HCT116 (cell line): ENCODE measurements around the gene TNFSF11. TPM values are rescaled to one million over a fixed set of nuclear protein-coding genes. Genes with fewer than 3 reads are reported as not detected.

Experiments used
- ATAC-seq: fragments of 200-7000 bp; cut with Tn5 transposase; 2 replicates; pipeline ENCODE4 v1.9.1; 2020; ENCODE audit warnings: mild to moderate bottlenecking, moderate library complexity
- BruUV-seq: library from RNA; stranded (reverse); fragments of 400-500 nt; replicated peaks from 2 replicates; lab custom pipeline; 2021; lab: Mats Ljungman, UMichigan
- CTCF ChIA-PET: fragments of 300-600 bp; sonication (Branson Sonifier 250); formaldehyde crosslinking; loops from one replicate; lab custom pipeline; 2021; ENCODE audit warnings: antibody characterized with exemption; lab: Charles Lee
- POLR2A ChIA-PET: fragments of 300-600, 350-600 bp; sonication (Branson Sonifier 250); formaldehyde crosslinking; loops from one replicate; lab custom pipeline; 2021; ENCODE audit warnings: antibody characterized with exemption; lab: Charles Lee
- RAD21 ChIA-PET, 2 experiments: fragments of 300-600 bp; sonication (Branson Sonifier 250); formaldehyde crosslinking; loops; one replicate each; lab custom pipeline; 2023; ENCODE audit warnings: low total read pairs in 2 of 2; ENCODE audit not compliant: uncharacterized antibody in 2 of 2, unreplicated experiment in 2 of 2, low non-redundant PET in 1 of 2; lab: Charles Lee
- DNase-seq: peaks from one replicate; pipeline ENCODE4 v3.0.0-alpha.2; 2010; ENCODE audit warnings: low read depth, low spot score
- H2AFZ ChIP-seq: fragments of 200-600 bp; shearing (Covaris generic), sonication (generic); 2 replicates; pipeline ENCODE4 v1.6.1; 2017; ENCODE audit warnings: low read depth, mixed run types, mixed read lengths, antibody characterized with exemption, low read length; ENCODE audit not compliant: poor library complexity, severe bottlenecking
- H3K27ac ChIP-seq: 2 replicates; pipeline ENCODE4 v1.5.1; 2012; ENCODE audit warnings: low read depth, low read length
- H3K27me3 ChIP-seq: fragments of 200-600 bp; sonication (generic); 2 replicates; pipeline ENCODE4 v1.6.1; 2016; ENCODE audit warnings: mixed run types, low read length, mixed read lengths; ENCODE audit not compliant: insufficient read depth
- H3K36me3 ChIP-seq, 2 experiments: fragments of 200-500 bp in 1 of 2; fragments of 200-600 bp in 1 of 2; sonication (Bioruptor generic) in 1 of 2; sonication (generic) in 1 of 2; 2 replicates each; pipeline versions ENCODE4 v1.5.1 to v1.6.1; 2014 to 2016; ENCODE audit warnings: low read length in 2 of 2, inconsistent platforms in 1 of 2, mixed read lengths in 1 of 2, mixed run types in 1 of 2; ENCODE audit not compliant: insufficient read depth in 2 of 2, control insufficient read depth in 1 of 2
- H3K4me1 ChIP-seq, 2 experiments: fragments of 200-600 bp in 1 of 2; sonication (generic) in 1 of 2; 2 replicates each; pipeline versions ENCODE4 v1.5.1 to v1.6.1; 2012 to 2017; ENCODE audit warnings: low read length in 2 of 2, inconsistent platforms in 1 of 2, mild to moderate bottlenecking in 1 of 2, mixed read lengths in 1 of 2, mixed run types in 1 of 2, moderate library complexity in 1 of 2; ENCODE audit not compliant: insufficient read depth in 2 of 2, control insufficient read depth in 1 of 2
- H3K4me2 ChIP-seq: fragments of 200-600 bp; sonication (generic); 2 replicates; pipeline ENCODE4 v1.6.1; 2017; ENCODE audit warnings: mixed run types, low read length, mixed read lengths
- H3K4me3 ChIP-seq, 2 experiments: fragments of 200-600 bp in 1 of 2; sonication (generic) in 1 of 2; replicated peaks in 1 of 2; 2 replicates each; pipeline ENCODE4 v1.5.1; 2011 to 2016; ENCODE audit warnings: low read length in 2 of 2, control low read depth in 1 of 2, low read depth in 1 of 2, mild to moderate bottlenecking in 1 of 2, mixed read lengths in 1 of 2, mixed run types in 1 of 2
- H3K79me2 ChIP-seq: fragments of 200-600 bp; sonication (generic); 2 replicates; pipeline ENCODE4 v1.6.1; 2017; ENCODE audit warnings: mild to moderate bottlenecking, mixed run types, low read length, moderate library complexity, mixed read lengths; ENCODE audit not compliant: insufficient read depth
- H3K9ac ChIP-seq: fragments of 200-600 bp; sonication (generic); 2 replicates; pipeline ENCODE4 v1.6.1; 2016; ENCODE audit warnings: low read length, mixed read lengths
- H3K9me2 ChIP-seq: fragments of 200-600 bp; sonication (generic), shearing (Covaris generic); 2 replicates; pipeline ENCODE4 v1.6.1; 2017; ENCODE audit warnings: mixed run types, mild to moderate bottlenecking, moderate library complexity; ENCODE audit not compliant: insufficient read depth
- H3K9me3 ChIP-seq, 2 experiments: fragments of 200-500 bp in 1 of 2; fragments of 200-600 bp in 1 of 2; sonication (Bioruptor generic) in 1 of 2; sonication (generic) in 1 of 2; 2 replicates each; pipeline ENCODE4 v1.6.1; 2014 to 2017; ENCODE audit warnings: low read length in 2 of 2, mixed read lengths in 2 of 2, inconsistent platforms in 1 of 2, low read depth in 1 of 2, mild to moderate bottlenecking in 1 of 2, mixed run types in 1 of 2, moderate library complexity in 1 of 2; ENCODE audit not compliant: control insufficient read depth in 1 of 2, insufficient read depth in 1 of 2
- H4K20me1 ChIP-seq: fragments of 200-600 bp; sonication (generic), shearing (Covaris generic); 2 replicates; pipeline ENCODE4 v1.6.1; 2017; ENCODE audit warnings: mixed run types, mild to moderate bottlenecking, moderate library complexity; ENCODE audit not compliant: insufficient read depth
- ATF3 ChIP-seq: IDR thresholded peaks from 2 replicates; pipeline ENCODE4 v1.6.1; 2012
- CEBPB ChIP-seq: IDR thresholded peaks from 2 replicates; pipeline ENCODE4 v1.6.1; 2012; ENCODE audit warnings: low read depth
- ELF1 ChIP-seq: IDR thresholded peaks from 2 replicates; pipeline ENCODE4 v1.6.1; 2012; ENCODE audit warnings: low read depth, borderline replicate concordance
- EZH2 ChIP-seq: fragments of 200-600 bp; sonication (generic); IDR thresholded peaks from 2 replicates; pipeline ENCODE4 v1.6.1; 2017; ENCODE audit warnings: antibody characterized with exemption, mixed run types
- EZH2phosphoT487 ChIP-seq: fragments of 200-600 bp; IDR thresholded peaks from 2 replicates; pipeline ENCODE4 v1.6.1; 2018; ENCODE audit warnings: antibody characterized with exemption, borderline replicate concordance
- JUND ChIP-seq: IDR thresholded peaks from 2 replicates; pipeline ENCODE4 v1.6.1; 2012
- POLR2AphosphoS5 ChIP-seq: IDR thresholded peaks from 2 replicates; pipeline ENCODE4 v1.6.1; 2011; ENCODE audit warnings: mild to moderate bottlenecking, low read depth, low read length, moderate library complexity
- RAD21 ChIP-seq: IDR thresholded peaks from 2 replicates; pipeline ENCODE4 v1.6.1; 2012; ENCODE audit warnings: low read depth, mild to moderate bottlenecking
- REST ChIP-seq: IDR thresholded peaks from 2 replicates; pipeline ENCODE4 v1.6.1; 2012; ENCODE audit warnings: low read depth
- SIN3A ChIP-seq: IDR thresholded peaks from 2 replicates; pipeline ENCODE4 v1.6.1; 2012; ENCODE audit warnings: low read depth
- SP1 ChIP-seq: IDR thresholded peaks from 2 replicates; pipeline ENCODE4 v1.6.1; 2012; ENCODE audit warnings: low read depth
- TCF7L2 ChIP-seq: IDR thresholded peaks from 2 replicates; pipeline ENCODE4 v1.7.0; 2011; ENCODE audit warnings: borderline replicate concordance, inconsistent platforms; ENCODE audit not compliant: insufficient read depth, insufficient read length; ENCODE audit errors: extremely low read depth
- YY1 ChIP-seq: IDR thresholded peaks from 2 replicates; pipeline ENCODE4 v1.6.1; 2011; ENCODE audit warnings: low read length, low read depth, moderate library complexity, mild to moderate bottlenecking; ENCODE audit not compliant: insufficient replicate concordance; ENCODE audit errors: extremely low read depth
- ZFX ChIP-seq: fragments of 450-650 bp; IDR thresholded peaks from 2 replicates; pipeline ENCODE4 v1.6.1; 2017
- ZNF274 ChIP-seq: fragments of 200-500 bp; sonication (Bioruptor generic); IDR thresholded peaks from 2 replicates; pipeline ENCODE4 v1.6.1; 2014; ENCODE audit warnings: mild to moderate bottlenecking, low read depth, low read length, inconsistent platforms
- intact Hi-C: fragments of 100-400 bp; cut with micrococcal nuclease; formaldehyde crosslinking; loops from 2 replicates; pipeline ENCODE4 v1.10.0; 2022
- total RNA-seq: library from RNA; stranded (reverse); gene quantifications from one replicate; pipeline ENCODE4 v1.2.1, GENCODE V29; 2021; ENCODE audit not compliant: unreplicated experiment
- TF ChIP-seq, protein P1 (sequence below): IDR thresholded peaks from 2 replicates; pipeline ENCODE4 v1.6.1; 2011; ENCODE audit warnings: mild to moderate bottlenecking, low read length, moderate library complexity; ENCODE audit not compliant: insufficient replicate concordance; ENCODE audit errors: extremely low read depth
- TF ChIP-seq, protein P2 (sequence below), 3 experiments: fragments of 200-600 bp in 1 of 3; sonication (generic) in 1 of 3; IDR thresholded peaks in 2 of 3; conservative IDR thresholded peaks in 1 of 3; 2 replicates each; pipeline ENCODE4 v1.5.1; 2012 to 2017; ENCODE audit warnings: low read depth in 2 of 3, low read length in 2 of 3, antibody characterized with exemption in 1 of 3, borderline replicate concordance in 1 of 3, control low read depth in 1 of 3, mild to moderate bottlenecking in 1 of 3, mixed read lengths in 1 of 3, mixed run types in 1 of 3, moderate library complexity in 1 of 3; ENCODE audit not compliant: insufficient read depth in 1 of 3

Gene TNFSF11
- total RNA-seq, 1 experiment from 2014 or later, result not detected

DNA sequence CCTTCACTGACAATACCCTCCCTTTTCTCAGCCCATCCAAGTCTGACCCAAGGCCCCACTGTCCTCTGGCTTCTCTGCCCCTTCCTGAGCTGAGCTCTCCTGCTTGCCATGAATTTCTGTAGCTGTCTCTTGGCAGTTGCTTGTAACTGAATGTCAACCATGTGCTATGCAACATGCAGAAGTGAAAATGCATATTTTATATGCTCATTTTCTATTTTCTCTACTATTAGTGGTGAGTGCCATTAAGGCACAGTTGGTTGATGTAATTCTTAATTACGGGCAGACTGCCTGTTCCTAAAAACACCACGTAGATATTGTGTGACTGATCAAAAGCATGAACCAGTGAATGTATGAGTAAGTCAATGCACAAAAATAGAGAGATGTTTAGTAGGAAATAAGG, 29.6 kb downstream of the TNFSF11 start:
- Histone ChIP-seq H3K9me2 (no peaks in the 10 kb centered on the region), H3K4me1 (no peaks in the 10 kb centered on the region; a peak in 1 of 4 replicates), H2AFZ (no peak overlapping the region), H3K36me3 (no peaks in the 10 kb centered on the region), H4K20me1 (no peaks in the 10 kb centered on the region), H3K27ac (no peak overlapping the region), H3K9ac (no peak overlapping the region), H3K4me3 (no peak overlapping the region), H3K4me2 (no peak overlapping the region), H3K9me3 (no peaks in the 10 kb centered on the region), H3K27me3 (peaks cover 20% of the 10 kb centered on the region), H3K79me2 (no peaks in the 10 kb centered on the region)
- TF ChIP-seq, protein P1, sequence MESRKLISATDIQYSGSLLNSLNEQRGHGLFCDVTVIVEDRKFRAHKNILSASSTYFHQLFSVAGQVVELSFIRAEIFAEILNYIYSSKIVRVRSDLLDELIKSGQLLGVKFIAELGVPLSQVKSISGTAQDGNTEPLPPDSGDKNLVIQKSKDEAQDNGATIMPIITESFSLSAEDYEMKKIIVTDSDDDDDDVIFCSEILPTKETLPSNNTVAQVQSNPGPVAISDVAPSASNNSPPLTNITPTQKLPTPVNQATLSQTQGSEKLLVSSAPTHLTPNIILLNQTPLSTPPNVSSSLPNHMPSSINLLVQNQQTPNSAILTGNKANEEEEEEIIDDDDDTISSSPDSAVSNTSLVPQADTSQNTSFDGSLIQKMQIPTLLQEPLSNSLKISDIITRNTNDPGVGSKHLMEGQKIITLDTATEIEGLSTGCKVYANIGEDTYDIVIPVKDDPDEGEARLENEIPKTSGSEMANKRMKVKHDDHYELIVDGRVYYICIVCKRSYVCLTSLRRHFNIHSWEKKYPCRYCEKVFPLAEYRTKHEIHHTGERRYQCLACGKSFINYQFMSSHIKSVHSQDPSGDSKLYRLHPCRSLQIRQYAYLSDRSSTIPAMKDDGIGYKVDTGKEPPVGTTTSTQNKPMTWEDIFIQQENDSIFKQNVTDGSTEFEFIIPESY, result no peak
- TF ChIP-seq ZNF274 (no peak), SP1 (no peak), POLR2AphosphoS5 (no peak), ATF3 (no peak), TCF7L2 (no peak), REST (no peak), EZH2phosphoT487 (no peak), JUND (no peak), ZFX (no peak), ELF1 (no peak), EZH2 (no peak), YY1 (no peak), SIN3A (no peak), RAD21 (no peak), CEBPB (no peak)
- TF ChIP-seq, protein P2, sequence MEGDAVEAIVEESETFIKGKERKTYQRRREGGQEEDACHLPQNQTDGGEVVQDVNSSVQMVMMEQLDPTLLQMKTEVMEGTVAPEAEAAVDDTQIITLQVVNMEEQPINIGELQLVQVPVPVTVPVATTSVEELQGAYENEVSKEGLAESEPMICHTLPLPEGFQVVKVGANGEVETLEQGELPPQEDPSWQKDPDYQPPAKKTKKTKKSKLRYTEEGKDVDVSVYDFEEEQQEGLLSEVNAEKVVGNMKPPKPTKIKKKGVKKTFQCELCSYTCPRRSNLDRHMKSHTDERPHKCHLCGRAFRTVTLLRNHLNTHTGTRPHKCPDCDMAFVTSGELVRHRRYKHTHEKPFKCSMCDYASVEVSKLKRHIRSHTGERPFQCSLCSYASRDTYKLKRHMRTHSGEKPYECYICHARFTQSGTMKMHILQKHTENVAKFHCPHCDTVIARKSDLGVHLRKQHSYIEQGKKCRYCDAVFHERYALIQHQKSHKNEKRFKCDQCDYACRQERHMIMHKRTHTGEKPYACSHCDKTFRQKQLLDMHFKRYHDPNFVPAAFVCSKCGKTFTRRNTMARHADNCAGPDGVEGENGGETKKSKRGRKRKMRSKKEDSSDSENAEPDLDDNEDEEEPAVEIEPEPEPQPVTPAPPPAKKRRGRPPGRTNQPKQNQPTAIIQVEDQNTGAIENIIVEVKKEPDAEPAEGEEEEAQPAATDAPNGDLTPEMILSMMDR (IDR thresholded peaks at IDR 0.05 in 2 of 3, conservative IDR thresholded peaks at IDR 0.05 in 1 of 3; ENCODE audit: borderline replicate concordance in 1 of 3, insufficient read depth in 1 of 3, low read depth in 2 of 3, low read length in 2 of 3), result no peak
- DNase-seq (no peak), ATAC-seq (no peak)
- no TSS peak for BruUV-seq
- ChIA-PET RAD21 (no interaction called here), POLR2A (no interaction called here), CTCF (no interaction called here)
- intact Hi-C loops, result no loop called here
